Measurements from ENCODE around the gene PATJ.

- TF ChIP-seq CTCF (IDR thresholded peaks at IDR 0.05) (no peak), POLR2A (IDR thresholded peaks at IDR 0.05) (no peak)
These were observed 70.6 kb downstream of the PATJ start for GRCh38 chr1:61812916-61813315.
